Smooth muscle cell (in vitro differentiated cells): ENCODE results near the gene SPECC1. TPM values are rescaled to one million over a fixed set of nuclear protein-coding genes. Genes with fewer than 3 reads are reported as not detected.

ENCODE experiments used
- DNase-seq: peaks from one replicate; lab custom pipeline; 2025; ENCODE audit not compliant: unreplicated experiment; lab: John Stamatoyannopoulos, UW
- H2AFZ ChIP-seq: fragments of 200-600 bp; sonication (generic); 2 replicates; pipeline ENCODE4 v1.6.0; 2016; ENCODE audit warnings: antibody characterized with exemption, low read depth, mild to moderate bottlenecking
- H3F3A ChIP-seq: fragments of 200-600 bp; sonication (generic); 2 replicates; pipeline ENCODE4 v1.6.0; 2017; ENCODE audit warnings: antibody characterized with exemption, low read depth
- H3K27ac ChIP-seq: fragments of 200-600 bp; sonication (generic); 2 replicates; pipeline ENCODE4 v1.5.1; 2016; ENCODE audit warnings: low read depth, mild to moderate bottlenecking
- H3K27me3 ChIP-seq: fragments of 200-600 bp; sonication (generic); 2 replicates; pipeline ENCODE4 v1.6.1; 2016; ENCODE audit warnings: low read depth, mild to moderate bottlenecking
- H3K36me3 ChIP-seq: fragments of 200-600 bp; sonication (generic); 2 replicates; pipeline ENCODE4 v1.5.1; 2016; ENCODE audit warnings: low read depth
- H3K4me1 ChIP-seq: fragments of 200-600 bp; sonication (generic); 2 replicates; pipeline ENCODE4 v1.5.1; 2016; ENCODE audit warnings: low read depth
- H3K4me2 ChIP-seq: fragments of 200-600 bp; sonication (generic); 2 replicates; pipeline ENCODE4 v1.6.0; 2016; ENCODE audit warnings: mild to moderate bottlenecking
- H3K4me3 ChIP-seq: fragments of 200-600 bp; sonication (generic); 2 replicates; pipeline ENCODE4 v1.5.1; 2016; ENCODE audit warnings: mild to moderate bottlenecking
- H3K79me2 ChIP-seq: fragments of 200-600 bp; sonication (generic); 2 replicates; pipeline ENCODE4 v1.6.0; 2016; ENCODE audit warnings: low read depth, mild to moderate bottlenecking
- H3K9ac ChIP-seq: fragments of 200-600 bp; sonication (generic); 2 replicates; pipeline ENCODE4 v1.6.0; 2016; ENCODE audit warnings: low read depth
- H3K9me3 ChIP-seq: fragments of 200-600 bp; sonication (generic); replicated peaks from 2 replicates; pipeline ENCODE4 v1.5.1; 2016; ENCODE audit warnings: low read depth
- H4K20me1 ChIP-seq: fragments of 200-600 bp; sonication (generic); 2 replicates; pipeline ENCODE4 v1.6.0; 2016; ENCODE audit warnings: low read depth
- WGBS: methylation state at CpG from one replicate; pipeline ENCODE4 v1.1.7; 2016; ENCODE audit warnings: low lambda C conversion rate; 5-methylcytosine and 5-hydroxymethylcytosine counted together
- polyA plus RNA-seq: library from polyadenylated mRNA; unstranded; fragments of >200 nt; fragmentation: Nextera tagmentation; extraction: Ambion mirVana; gene quantifications from 2 replicates; pipeline ENCODE4 v1.2.1, GENCODE V29; 2016
- total RNA-seq: library from RNA; depleted of rRNA; stranded (reverse); fragments of >200 nt; gene quantifications from 2 replicates; pipeline ENCODE4 v1.2.3, GENCODE V29; 2014
- TF ChIP-seq, protein P1 (sequence below): fragments of 200-600 bp; sonication (generic); IDR thresholded peaks from 2 replicates; pipeline ENCODE4 v1.5.1; 2017; ENCODE audit warnings: borderline replicate concordance, mild to moderate bottlenecking, antibody characterized with exemption; ENCODE audit not compliant: insufficient read depth, poor library complexity, severe bottlenecking

Gene SPECC1
- total and polyA plus RNA-seq, 2 experiments from 2014 or later = 20.0 to 72.0 TPM

DNA sequence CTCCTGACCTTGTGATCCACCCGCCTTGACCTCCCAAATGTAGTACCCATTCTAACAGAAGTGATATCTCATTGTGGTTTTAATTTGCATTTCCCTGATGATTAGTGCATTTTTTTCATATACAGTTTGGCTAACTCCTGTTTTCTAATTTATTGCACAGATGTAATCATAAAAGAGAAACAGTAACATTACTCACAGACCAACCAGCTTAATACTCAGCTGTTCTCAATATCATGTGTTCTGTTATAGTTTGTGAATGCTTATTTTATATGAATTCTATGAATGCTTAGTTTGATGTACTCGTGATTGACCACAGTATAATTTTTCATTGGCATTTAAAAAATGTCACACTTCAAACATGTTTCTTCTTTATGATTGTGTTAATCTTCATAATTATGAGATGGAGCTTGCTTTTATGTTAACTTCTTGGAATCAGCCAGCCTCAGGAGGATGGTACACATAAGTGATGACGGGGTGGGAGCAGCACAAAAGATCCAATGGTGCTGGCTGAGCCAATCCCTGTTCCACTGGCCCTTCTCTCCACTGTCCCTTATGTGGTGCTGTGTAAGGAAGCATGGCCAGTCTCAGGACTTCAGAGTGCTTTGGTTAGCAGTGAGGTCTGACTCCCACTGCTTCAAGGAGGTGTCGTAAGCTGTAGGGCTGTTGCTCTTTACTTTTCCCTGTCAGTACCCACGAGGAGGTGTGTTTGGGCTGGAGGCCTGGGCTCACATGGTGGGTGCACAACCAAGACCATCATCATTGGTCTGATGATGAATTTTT is 191.0 kb downstream of the SPECC1 start:
- H3K79me2 ChIP-seq = peaks cover 96% of the 10 kb centered on the region
- peak overlapping the region; percentile 51 for H3K27ac ChIP-seq
- WGBS = 76% methylated on average over 5 of the region's 5 CpGs
- peak overlapping the region; percentile 41 for H3K4me2 ChIP-seq
- no peak overlapping the region for H3K9ac ChIP-seq
- no peaks in the 10 kb centered on the region for H4K20me1 ChIP-seq
- TF ChIP-seq, protein P1, sequence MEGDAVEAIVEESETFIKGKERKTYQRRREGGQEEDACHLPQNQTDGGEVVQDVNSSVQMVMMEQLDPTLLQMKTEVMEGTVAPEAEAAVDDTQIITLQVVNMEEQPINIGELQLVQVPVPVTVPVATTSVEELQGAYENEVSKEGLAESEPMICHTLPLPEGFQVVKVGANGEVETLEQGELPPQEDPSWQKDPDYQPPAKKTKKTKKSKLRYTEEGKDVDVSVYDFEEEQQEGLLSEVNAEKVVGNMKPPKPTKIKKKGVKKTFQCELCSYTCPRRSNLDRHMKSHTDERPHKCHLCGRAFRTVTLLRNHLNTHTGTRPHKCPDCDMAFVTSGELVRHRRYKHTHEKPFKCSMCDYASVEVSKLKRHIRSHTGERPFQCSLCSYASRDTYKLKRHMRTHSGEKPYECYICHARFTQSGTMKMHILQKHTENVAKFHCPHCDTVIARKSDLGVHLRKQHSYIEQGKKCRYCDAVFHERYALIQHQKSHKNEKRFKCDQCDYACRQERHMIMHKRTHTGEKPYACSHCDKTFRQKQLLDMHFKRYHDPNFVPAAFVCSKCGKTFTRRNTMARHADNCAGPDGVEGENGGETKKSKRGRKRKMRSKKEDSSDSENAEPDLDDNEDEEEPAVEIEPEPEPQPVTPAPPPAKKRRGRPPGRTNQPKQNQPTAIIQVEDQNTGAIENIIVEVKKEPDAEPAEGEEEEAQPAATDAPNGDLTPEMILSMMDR = no peak
- H3K4me3 ChIP-seq = no peak overlapping the region
- H3K4me1 ChIP-seq = peaks cover 32% of the 10 kb centered on the region
- no peak for DNase-seq
- no peaks in the 10 kb centered on the region for H3K27me3 ChIP-seq
- H2AFZ ChIP-seq = no peak overlapping the region
- H3F3A ChIP-seq = peaks cover 19% of the 10 kb centered on the region
- H3K9me3 ChIP-seq = peaks cover 7% of the 10 kb centered on the region
- peaks cover 4% of the 10 kb centered on the region for H3K36me3 ChIP-seq

DNA sequence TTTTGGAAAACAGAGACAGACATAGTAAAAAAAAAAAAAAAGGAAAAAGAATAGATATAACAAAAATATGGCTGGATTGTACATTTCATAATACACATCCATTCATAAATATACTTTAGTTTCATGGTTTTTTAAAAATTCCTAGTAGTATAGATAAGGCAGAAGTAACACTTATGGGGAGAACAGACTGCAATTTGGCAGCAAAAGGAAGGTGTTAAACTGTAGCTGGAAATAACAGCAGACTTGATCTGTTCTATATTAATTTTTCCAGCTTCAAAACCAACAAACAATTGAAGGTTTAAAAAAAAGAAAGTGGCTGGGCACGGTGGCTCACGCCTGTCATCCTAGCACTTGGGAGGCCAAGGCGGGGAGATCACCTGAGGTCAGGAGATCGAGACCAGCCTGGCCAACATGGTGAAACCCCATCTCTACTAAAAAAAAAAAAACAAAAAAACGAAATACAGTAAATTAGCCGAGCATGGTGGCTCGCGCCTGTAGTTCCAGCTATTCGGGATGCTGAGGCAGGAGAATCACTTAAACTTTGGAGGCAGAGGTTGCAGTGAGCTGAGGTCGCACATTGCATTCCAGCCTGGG is 191.8 kb downstream of the SPECC1 start:
- H2AFZ ChIP-seq = no peak overlapping the region
- H3K36me3 ChIP-seq = peaks cover 2% of the 10 kb centered on the region
- peaks cover 36% of the 10 kb centered on the region for H3K4me1 ChIP-seq
- H3K27ac ChIP-seq = peak overlapping the region; percentile 51
- H3F3A ChIP-seq = peaks cover 27% of the 10 kb centered on the region
- no peak overlapping the region for H3K4me3 ChIP-seq
- no peak for DNase-seq
- no peaks in the 10 kb centered on the region for H3K27me3 ChIP-seq
- H3K79me2 ChIP-seq = peaks cover 91% of the 10 kb centered on the region
- 93% methylated on average over 10 of the region's 10 CpGs for WGBS
- no peak overlapping the region for H3K9ac ChIP-seq
- TF ChIP-seq, protein P1 = no peak
- H3K9me3 ChIP-seq = peaks cover 6% of the 10 kb centered on the region
- no peaks in the 10 kb centered on the region for H4K20me1 ChIP-seq
- H3K4me2 ChIP-seq = peak overlapping the region; percentile 41

DNA sequence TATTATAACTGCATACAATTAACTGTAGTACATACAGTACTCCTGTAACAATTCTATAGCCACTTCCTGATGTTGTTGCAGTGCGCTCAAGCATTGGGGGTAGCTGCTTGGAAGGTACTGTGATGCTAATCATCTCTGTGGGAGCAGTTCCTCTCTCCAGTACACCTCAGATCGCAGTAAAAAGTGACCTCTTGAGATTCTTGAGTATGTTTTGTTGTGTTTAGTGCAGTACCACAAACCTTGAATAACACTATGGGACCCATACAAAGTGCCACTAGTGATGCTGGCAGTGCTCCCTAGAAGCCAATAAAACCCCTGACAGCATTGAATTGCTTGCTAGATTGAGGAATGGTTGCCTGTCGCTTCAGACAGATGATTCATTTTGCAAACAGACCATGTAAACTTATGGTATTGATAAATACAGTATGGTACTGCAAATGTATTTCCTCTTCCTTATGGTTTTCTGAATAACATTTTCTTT is 193.0 kb downstream of the SPECC1 start:
- H3K9me3 ChIP-seq = peaks cover 3% of the 10 kb centered on the region
- H2AFZ ChIP-seq = no peak overlapping the region
- TF ChIP-seq, protein P1 = no peak
- peak overlapping the region; percentile 97 for H3K27ac ChIP-seq
- H3K9ac ChIP-seq = no peak overlapping the region
- H3K4me2 ChIP-seq = peak overlapping the region; percentile 37
- H3K4me3 ChIP-seq = no peak overlapping the region
- H3K36me3 ChIP-seq = no peaks in the 10 kb centered on the region
- H3K27me3 ChIP-seq = no peaks in the 10 kb centered on the region
- no peaks in the 10 kb centered on the region for H4K20me1 ChIP-seq
- DNase-seq = no peak
- peaks cover 79% of the 10 kb centered on the region for H3K79me2 ChIP-seq
- peaks cover 33% of the 10 kb centered on the region for H3F3A ChIP-seq
- 54% methylated on average over 3 of the region's 3 CpGs for WGBS
- H3K4me1 ChIP-seq = peaks cover 41% of the 10 kb centered on the region
